IMR-90 (cell line): ENCODE results near the gene GPR152. TPM values are rescaled to one million over a fixed set of nuclear protein-coding genes. Genes with fewer than 3 reads are reported as not detected.

Experiments used
- ATAC-seq: fragments of 200-7000 bp; cut with Tn5 transposase; 2 replicates; pipeline ENCODE4 v1.9.1; 2020; ENCODE audit warnings: low read depth, mild to moderate bottlenecking, moderate library complexity
- BruUV-seq: library from RNA; stranded (reverse); fragments of 400-500 nt; replicated peaks from 2 replicates; lab custom pipeline; 2021; lab: Mats Ljungman, UMichigan
- CTCF ChIA-PET: fragments of 300-600 bp; formaldehyde crosslinking; extraction: SDS; loops from one replicate; lab custom pipeline; 2021; ENCODE audit warnings: antibody characterized with exemption; lab: Yijun Ruan, JAX
- POLR2A ChIA-PET: fragments of 300-600 bp; sonication (Branson Sonifier 250); formaldehyde crosslinking; loops from one replicate; lab custom pipeline; 2022; ENCODE audit warnings: antibody characterized with exemption; ENCODE audit not compliant: unreplicated experiment; lab: Charles Lee
- DNase-seq: peaks from one replicate; pipeline ENCODE4 v3.0.0; 2013
- H2AFZ ChIP-seq: replicated peaks from 2 replicates; pipeline ENCODE3; 2013; ENCODE audit warnings: low read length, mild to moderate bottlenecking; ENCODE audit not compliant: poor library complexity
- H2AK5ac ChIP-seq: 2 replicates; pipeline ENCODE4 v1.6.1; 2013; ENCODE audit warnings: low read depth, low read length, inconsistent platforms
- H2AK9ac ChIP-seq: replicated peaks from 2 replicates; pipeline ENCODE3; 2013; ENCODE audit warnings: mild to moderate bottlenecking, low read depth, low read length, moderate library complexity; ENCODE audit not compliant: poor library complexity
- H2BK120ac ChIP-seq: 2 replicates; pipeline ENCODE4 v1.6.1; 2013; ENCODE audit warnings: low read depth, low read length, inconsistent platforms
- H2BK15ac ChIP-seq: 3 replicates; pipeline ENCODE4 v1.6.1; 2013; ENCODE audit warnings: low read depth, low read length, inconsistent platforms
- H2BK20ac ChIP-seq: 2 replicates; pipeline ENCODE4 v1.6.1; 2013; ENCODE audit warnings: low read depth, mild to moderate bottlenecking, inconsistent platforms, low read length, moderate library complexity
- H2BK5ac ChIP-seq: 2 replicates; pipeline ENCODE4 v1.6.1; 2013; ENCODE audit warnings: mild to moderate bottlenecking, low read depth, low read length, inconsistent platforms; ENCODE audit not compliant: poor library complexity, severe bottlenecking
- H3K14ac ChIP-seq: replicated peaks from 2 replicates; pipeline ENCODE4 v1.6.1; 2013; ENCODE audit warnings: low read depth, low read length, inconsistent platforms
- H3K18ac ChIP-seq: 2 replicates; pipeline ENCODE4 v1.6.1; 2013; ENCODE audit warnings: low read depth, low read length, control low read depth
- H3K23ac ChIP-seq: 2 replicates; pipeline ENCODE4 v1.6.1; 2013; ENCODE audit warnings: low read depth, low read length, inconsistent platforms
- H3K27ac ChIP-seq: 2 replicates; pipeline ENCODE4 v1.5.1; 2013; ENCODE audit warnings: mild to moderate bottlenecking, control low read depth, low read length; ENCODE audit not compliant: insufficient read depth
- H3K27me3 ChIP-seq: 2 replicates; pipeline ENCODE4 v1.6.1; 2013; ENCODE audit warnings: low read length; ENCODE audit not compliant: control insufficient read depth, insufficient read depth
- H3K36me3 ChIP-seq: 2 replicates; pipeline ENCODE4 v1.6.1; 2013; ENCODE audit warnings: low read length, mixed read lengths; ENCODE audit not compliant: control insufficient read depth, insufficient read depth
- H3K4ac ChIP-seq: 2 replicates; pipeline ENCODE4 v1.6.1; 2013; ENCODE audit warnings: low read depth, low read length, inconsistent platforms
- H3K4me1 ChIP-seq: 2 replicates; pipeline ENCODE4 v1.6.1; 2013; ENCODE audit warnings: low read length, mixed read lengths; ENCODE audit not compliant: control insufficient read depth, insufficient read depth
- H3K4me2 ChIP-seq: 2 replicates; pipeline ENCODE4 v1.6.1; 2013; ENCODE audit warnings: low read depth, mild to moderate bottlenecking, control low read depth, low read length, moderate library complexity
- H3K4me3 ChIP-seq: 2 replicates; pipeline ENCODE4 v1.5.1; 2013; ENCODE audit warnings: low read depth, mild to moderate bottlenecking, control low read depth, low read length, moderate library complexity; ENCODE audit not compliant: insufficient read depth
- H3K56ac ChIP-seq: 2 replicates; pipeline ENCODE4 v1.6.1; 2013; ENCODE audit warnings: low read length, inconsistent platforms; ENCODE audit not compliant: insufficient read depth; ENCODE audit errors: extremely low read depth
- H3K79me1 ChIP-seq, 2 experiments: 2 replicates each; pipeline ENCODE4 v1.6.1; 2013; ENCODE audit warnings: low read length in 2 of 2, inconsistent platforms in 1 of 2, low read depth in 1 of 2
- H3K9ac ChIP-seq: 2 replicates; pipeline ENCODE4 v1.6.1; 2013; ENCODE audit warnings: low read depth, low read length, control low read depth
- H3K9me1 ChIP-seq: 2 replicates; pipeline ENCODE4 v1.6.1; 2013; ENCODE audit warnings: low read length, inconsistent platforms; ENCODE audit not compliant: insufficient read depth
- H3K9me3 ChIP-seq: 2 replicates; pipeline ENCODE4 v1.6.1; 2013; ENCODE audit warnings: low read length; ENCODE audit not compliant: control insufficient read depth, insufficient read depth
- H4K20me1 ChIP-seq: 2 replicates; pipeline ENCODE4 v1.6.1; 2013; ENCODE audit warnings: low read length, inconsistent platforms; ENCODE audit not compliant: insufficient read depth
- H4K5ac ChIP-seq: 2 replicates; pipeline ENCODE4 v1.6.1; 2013; ENCODE audit warnings: mild to moderate bottlenecking, low read depth, low read length, control low read depth
- H4K8ac ChIP-seq, 2 experiments: 2 replicates each; pipeline ENCODE4 v1.6.1; 2013; ENCODE audit warnings: low read depth in 2 of 2, low read length in 2 of 2, control low read depth in 1 of 2, inconsistent platforms in 1 of 2
- H4K91ac ChIP-seq: 2 replicates; pipeline ENCODE4 v1.6.1; 2013; ENCODE audit warnings: low read depth, low read length, inconsistent platforms; ENCODE audit not compliant: insufficient read depth
- CEBPB ChIP-seq: IDR thresholded peaks from 2 replicates; pipeline ENCODE4 v1.6.1; 2012; ENCODE audit warnings: low read depth, low read length, improper control_type of control experiment
- FOS ChIP-seq: fragments of 150-350 bp; IDR thresholded peaks from 2 replicates; pipeline ENCODE4 v1.6.1; 2016; ENCODE audit warnings: low read depth, low read length
- MAFK ChIP-seq: IDR thresholded peaks from 2 replicates; pipeline ENCODE4 v1.6.1; 2012; ENCODE audit warnings: low read depth, low read length, improper control_type of control experiment
- MAZ ChIP-seq: IDR thresholded peaks from 2 replicates; pipeline ENCODE4 v1.6.1; 2012; ENCODE audit warnings: low read depth, mild to moderate bottlenecking, low read length, improper control_type of control experiment, moderate library complexity, borderline replicate concordance
- MXI1 ChIP-seq: IDR thresholded peaks from 2 replicates; pipeline ENCODE4 v1.6.1; 2012; ENCODE audit warnings: low read depth, mild to moderate bottlenecking, low read length, moderate library complexity, borderline replicate concordance
- POLR2A ChIP-seq: IDR thresholded peaks from 2 replicates; pipeline ENCODE4 v1.6.1; 2012; ENCODE audit warnings: mild to moderate bottlenecking, low read depth, low read length
- RAD21 ChIP-seq: IDR thresholded peaks from 2 replicates; pipeline ENCODE4 v1.6.1; 2012; ENCODE audit warnings: low read length, improper control_type of control experiment
- RCOR1 ChIP-seq: IDR thresholded peaks from 2 replicates; pipeline ENCODE4 v1.6.1; 2012; ENCODE audit warnings: mild to moderate bottlenecking, low read length, improper control_type of control experiment; ENCODE audit not compliant: insufficient replicate concordance
- WGBS, 2 experiments: methylation state at CpG; one replicate each; pipeline versions ENCODE4 v1.1.5 to v1.1.7; 2013; ENCODE audit warnings: missing lambda C conversion rate in 2 of 2; ENCODE audit not compliant: insufficient read length in 1 of 2; ENCODE audit errors: extremely low coverage in 2 of 2; 5-methylcytosine and 5-hydroxymethylcytosine counted together
- dilution Hi-C: fragments of 300-500 bp; cut with HindIII; formaldehyde crosslinking; loops from one replicate; pipeline ENCODE4 v1.14.3; 2018; ENCODE audit warnings: low sequenced_read_pairs; ENCODE audit not compliant: unreplicated experiment
- in situ Hi-C: fragments of 300-500 bp; cut with MboI; formaldehyde crosslinking; loops from 3 replicates; pipeline ENCODE4 v1.14.3; 2019; ENCODE audit warnings: low sequenced_read_pairs, inconsistent platforms, mixed read lengths
- intact Hi-C: fragments of 100-400 bp; cut with micrococcal nuclease; formaldehyde crosslinking; loops from 2 replicates; pipeline ENCODE4 v1.10.0; 2022
- polyA plus RNA-seq, 3 experiments: library from polyadenylated mRNA; depleted of rRNA; stranded (reverse); fragments of >200 nt; gene quantifications; 2 replicates each; pipeline ENCODE4 v1.2.3, GENCODE V29; 2012; ENCODE audit warnings: low replicate concordance in 1 of 3
- total RNA-seq: library from RNA; depleted of rRNA; stranded (reverse); fragments of >200 nt; gene quantifications from 2 replicates; pipeline ENCODE4 v1.2.3, GENCODE V29; 2012
- TF ChIP-seq, protein P1 (sequence below): fragments of 150-350 bp; IDR thresholded peaks from 2 replicates; pipeline ENCODE4 v1.6.1; 2017; ENCODE audit warnings: mild to moderate bottlenecking, antibody characterized with exemption, low read length, low read depth
- TF ChIP-seq, protein P2 (sequence below): fragments of 150-350 bp; IDR thresholded peaks from 2 replicates; pipeline ENCODE4 v1.6.1; 2016; ENCODE audit warnings: low read depth, mild to moderate bottlenecking, low read length, moderate library complexity, borderline replicate concordance

GPR152 gene
- total and polyA plus RNA-seq, 2 of the 4 experiments (the other 2 are of a cell fraction) = not detected

DNA sequence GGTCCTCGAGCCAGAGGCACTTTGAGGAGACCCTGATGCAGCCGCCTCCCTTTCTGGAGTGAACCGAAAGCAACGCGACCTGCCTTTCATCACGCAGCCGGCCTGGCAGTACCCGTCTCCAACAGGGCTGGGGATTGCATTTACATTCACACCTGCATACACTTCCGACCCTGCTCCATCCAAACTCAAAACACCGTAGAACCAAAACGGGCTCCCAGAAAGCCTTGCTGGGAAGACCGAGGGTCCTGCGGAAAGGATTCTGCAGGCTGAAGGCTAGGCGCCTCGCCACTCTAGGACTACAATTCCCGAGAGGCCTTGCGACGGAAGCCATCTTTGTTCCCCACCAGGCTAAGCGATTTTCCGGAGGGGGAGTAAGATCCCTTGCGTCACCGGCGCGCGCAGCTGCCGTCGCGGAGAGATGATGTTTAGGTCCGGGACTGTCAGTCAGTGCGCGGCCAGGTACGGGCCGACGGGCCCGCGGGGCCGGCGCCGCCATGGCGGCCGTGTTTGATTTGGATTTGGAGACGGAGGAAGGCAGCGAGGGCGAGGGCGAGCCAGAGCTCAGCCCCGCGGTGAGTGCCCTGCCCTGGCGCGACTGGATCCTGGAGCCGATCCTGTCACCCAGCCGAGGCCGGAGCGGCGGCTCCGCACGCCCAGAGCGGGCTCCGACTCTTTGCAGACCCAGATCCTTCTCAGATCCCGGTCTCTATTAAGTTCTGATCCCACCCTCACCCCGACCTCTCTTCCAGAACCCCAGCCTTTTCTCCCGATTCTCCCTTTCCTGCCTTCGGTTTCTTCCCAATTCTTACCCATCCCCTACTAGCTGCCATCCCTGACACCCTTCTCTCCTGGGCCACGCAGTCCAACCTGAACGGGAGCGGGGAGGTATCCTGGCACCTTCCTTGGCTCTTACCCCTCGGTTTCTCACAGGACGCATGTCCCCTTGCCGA is 24.2 kb downstream of the GPR152 start, which contains the start of gene RPS6KB2:
Gene RPS6KB2 (plus strand): TSS at position 443 of the 950 bp plus-strand sequence. CDS start 52 bp downstream, at position 495.
- H2AK5ac ChIP-seq = peak within 1 kb of the TSS; percentile 95

More for the DNA sequence above, 24.2 kb downstream of the GPR152 start, which contains the start of gene RPS6KB2:
- Histone ChIP-seq H2BK15ac (peak within 1 kb of the TSS; percentile 40; the same call in 1 of the 3 replicates), H2BK20ac (no peak within 1 kb of the TSS), H3K4me3 (peak within 1 kb of the TSS; percentile 75), H2BK5ac (peak within 1 kb of the TSS; percentile 92), H3K9me3 (no peaks in the 10 kb centered on the region), H2AK9ac (peak within 1 kb of the TSS; percentile 95), H3K27ac (peak within 1 kb of the TSS; percentile 80), H3K36me3 (peaks cover 15% of the 10 kb centered on the region; the same call in 1 of the 2 replicates), H3K18ac (peak within 1 kb of the TSS; percentile 79), H4K91ac (peak within 1 kb of the TSS; percentile 90), H3K56ac (peak within 1 kb of the TSS; percentile 92), H3K9me1 (peaks cover 8% of the 10 kb centered on the region), H3K4me1 (peaks cover 5% of the 10 kb centered on the region), H2AFZ (peak within 1 kb of the TSS; percentile 100), H3K14ac (peak within 1 kb of the TSS; percentile 98), H4K5ac (peak within 1 kb of the TSS; percentile 89), H4K8ac (peak within 1 kb of the TSS; percentile 89 to 95), H4K20me1 (no peaks in the 10 kb centered on the region), H2BK120ac (peak within 1 kb of the TSS; percentile 69), H3K79me1 (peaks cover 11 to 29% of the 10 kb centered on the region in 2 experiments), H3K4ac (peak within 1 kb of the TSS; percentile 94), H3K9ac (peak within 1 kb of the TSS; percentile 90), H3K23ac (peak within 1 kb of the TSS; percentile 92), H3K4me2 (peak within 1 kb of the TSS; percentile 97), H3K27me3 (no peaks in the 10 kb centered on the region)
- dilution Hi-C loops = no loop called here
- POLR2A ChIA-PET = no interaction called here
- TF ChIP-seq RAD21 (peak; percentile 23; the same call in 1 of the 2 replicates), MAZ (peak; percentile 84; the same call in 1 of the 2 replicates), RCOR1 (no peak), MXI1 (peak; percentile 62), FOS (peak; percentile 36; the same call in 1 of the 2 replicates), CEBPB (peak; percentile 86), MAFK (no peak), POLR2A (peak; percentile 83)
- TF ChIP-seq, protein P1, sequence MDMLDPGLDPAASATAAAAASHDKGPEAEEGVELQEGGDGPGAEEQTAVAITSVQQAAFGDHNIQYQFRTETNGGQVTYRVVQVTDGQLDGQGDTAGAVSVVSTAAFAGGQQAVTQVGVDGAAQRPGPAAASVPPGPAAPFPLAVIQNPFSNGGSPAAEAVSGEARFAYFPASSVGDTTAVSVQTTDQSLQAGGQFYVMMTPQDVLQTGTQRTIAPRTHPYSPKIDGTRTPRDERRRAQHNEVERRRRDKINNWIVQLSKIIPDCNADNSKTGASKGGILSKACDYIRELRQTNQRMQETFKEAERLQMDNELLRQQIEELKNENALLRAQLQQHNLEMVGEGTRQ = peak; percentile 62; the same call in 1 of the 2 replicates
- TF ChIP-seq, protein P2, sequence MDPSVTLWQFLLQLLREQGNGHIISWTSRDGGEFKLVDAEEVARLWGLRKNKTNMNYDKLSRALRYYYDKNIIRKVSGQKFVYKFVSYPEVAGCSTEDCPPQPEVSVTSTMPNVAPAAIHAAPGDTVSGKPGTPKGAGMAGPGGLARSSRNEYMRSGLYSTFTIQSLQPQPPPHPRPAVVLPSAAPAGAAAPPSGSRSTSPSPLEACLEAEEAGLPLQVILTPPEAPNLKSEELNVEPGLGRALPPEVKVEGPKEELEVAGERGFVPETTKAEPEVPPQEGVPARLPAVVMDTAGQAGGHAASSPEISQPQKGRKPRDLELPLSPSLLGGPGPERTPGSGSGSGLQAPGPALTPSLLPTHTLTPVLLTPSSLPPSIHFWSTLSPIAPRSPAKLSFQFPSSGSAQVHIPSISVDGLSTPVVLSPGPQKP = no peak
- no TSS peak for BruUV-seq
- 2% methylated on average over 31 of the region's 68 CpGs; no CpG with 5 or more reads in 1 of the 2 experiments for WGBS, 2 experiments
- in situ Hi-C loops = no loop called here
- ATAC-seq = peak; percentile 98
- peak; percentile 96 for DNase-seq
- CTCF ChIA-PET = interaction anchor here (0.6 kb wide), 1 partner anchor 34 kb away, joined by 3 read pairs; no protein-coding TSS in a partner anchor
- intact Hi-C loops = no loop called here
